ENCODE data around the gene KRT33A. TPM values are rescaled to one million over a fixed set of nuclear protein-coding genes. Genes with fewer than 3 reads are reported as not detected.

Gene KRT33A
- total RNA-seq, 2 donors from 2014 or later, result not detected

DNA sequence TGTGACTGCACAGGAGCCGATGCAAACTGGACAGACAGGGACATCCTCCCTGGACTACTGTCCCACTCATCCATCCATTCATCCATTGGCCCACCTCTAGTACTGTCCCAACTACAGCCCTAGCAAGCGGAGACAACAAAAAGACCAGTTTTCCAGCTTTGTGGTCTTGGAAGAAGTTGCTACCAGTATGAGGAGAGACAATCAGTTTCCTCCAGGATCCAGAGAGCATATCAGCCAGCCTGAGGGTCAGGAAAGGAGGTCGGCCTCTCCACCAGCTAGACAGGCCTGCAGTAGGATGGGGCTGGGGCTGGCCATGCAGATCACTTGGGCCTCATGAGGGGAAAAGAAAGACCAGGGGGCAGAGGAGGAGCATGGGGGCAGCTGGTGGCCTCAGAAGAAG lies 16.8 kb downstream of the KRT33A start:
- intact Hi-C loops (cut with DNase I), result no loop called here
- no peak for ATAC-seq
- DNase-seq, result no peak

DNA sequence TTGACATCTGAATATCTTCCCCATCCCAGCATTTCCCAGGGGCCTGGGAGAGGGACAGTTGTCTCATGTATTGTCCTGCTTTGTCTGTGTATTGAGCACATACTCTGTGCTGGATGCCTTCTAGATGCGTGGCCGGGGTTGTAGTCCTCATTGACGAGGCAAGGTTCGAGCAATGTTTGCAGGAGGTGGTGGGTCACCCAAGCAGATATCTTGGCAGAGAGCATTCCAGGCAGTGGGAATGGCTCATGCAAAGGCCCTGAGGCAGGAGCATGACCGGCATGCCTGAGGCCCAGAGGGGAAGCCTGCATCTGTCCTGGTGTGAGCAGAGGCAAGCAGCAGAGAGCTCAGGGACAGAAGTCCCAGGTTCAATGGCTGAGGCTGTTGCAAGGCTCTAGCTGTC lies 17.5 kb downstream of the KRT33A start:
- DNase-seq (no peak), ATAC-seq (no peak)
- intact Hi-C loops (cut with DNase I), result no loop called here

DNA sequence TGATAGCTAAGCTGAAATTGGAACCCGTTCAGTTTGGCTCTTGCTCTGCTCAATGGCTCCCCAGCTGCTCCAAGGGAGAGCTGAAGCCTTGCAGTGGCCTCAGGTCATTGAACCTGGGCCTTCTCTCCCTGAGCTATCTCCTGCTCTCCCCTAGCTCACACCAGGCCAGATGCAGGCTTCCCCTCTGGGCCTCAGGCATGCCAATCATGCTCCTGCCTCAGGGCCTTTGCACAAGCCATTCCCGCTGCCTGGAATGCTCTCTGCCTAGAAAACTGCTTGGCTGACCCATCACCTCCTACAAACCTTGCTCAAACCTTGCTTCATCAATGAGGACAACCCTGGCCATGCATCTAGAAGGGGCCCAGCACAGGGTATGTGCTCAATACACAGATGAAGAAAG lies 18.4 kb downstream of the KRT33A start:
- DNase-seq, result no peak
- no peak for ATAC-seq
- intact Hi-C loops (cut with DNase I), result no loop called here

DNA sequence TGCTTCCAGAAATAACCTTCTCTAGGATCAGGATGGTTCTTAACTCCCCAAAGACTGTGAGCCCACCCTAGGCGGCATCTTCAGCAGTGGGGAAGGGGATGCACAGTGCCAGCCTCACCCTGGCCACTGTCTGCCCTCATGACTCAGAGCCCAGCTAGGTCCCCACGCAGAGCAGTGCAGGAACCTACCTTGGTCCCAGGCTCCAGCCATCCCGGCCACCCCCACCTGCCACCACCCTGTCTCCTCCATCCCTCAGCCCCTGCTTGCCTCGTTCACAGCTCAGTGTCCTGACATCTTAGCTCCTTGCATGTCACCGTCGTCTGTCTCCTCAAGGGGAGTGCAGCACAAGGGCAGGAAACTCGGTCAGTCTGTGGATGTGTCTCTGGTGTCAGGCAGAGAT lies 19.0 kb downstream of the KRT33A start:
- ATAC-seq, result no peak
- DNase-seq, result no peak
- intact Hi-C loops (cut with DNase I), result no loop called here

- intact Hi-C loops (cut with DNase I), result loop anchor here in 1 of 2 donors (10.0 kb wide), 1 partner anchor 415 kb away; no protein-coding TSS in a partner anchor
- peak; percentile 44 to 48 for ATAC-seq
- DNase-seq, result no peak
These were observed 21.2 kb downstream of the KRT33A start for GRCh38 chr17:41329279-41329948.

DNA sequence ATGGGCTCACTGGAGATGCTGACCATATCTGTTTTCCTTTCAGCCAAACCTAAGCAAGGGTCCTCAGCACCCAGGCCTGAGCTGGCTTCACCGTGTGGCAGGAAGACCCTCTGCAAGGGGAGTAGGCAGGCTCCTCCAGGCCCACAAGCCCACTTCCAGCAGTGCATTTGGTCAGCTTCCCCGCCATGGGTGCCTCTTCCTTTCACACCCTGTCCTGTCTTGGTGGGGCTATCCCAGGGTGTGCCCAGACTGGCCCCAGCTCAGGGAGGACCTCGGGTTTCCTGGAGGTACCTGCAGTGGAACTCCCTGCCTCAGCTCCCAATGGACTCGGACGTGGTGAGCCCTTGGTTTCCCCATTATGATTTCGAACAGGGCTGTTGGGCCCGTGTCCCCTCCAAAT lies 22.4 kb downstream of the KRT33A start:
- no peak for ATAC-seq
- intact Hi-C loops (cut with DNase I), result loop anchor here in 1 of 2 donors (10.0 kb wide), 1 partner anchor 413 kb away; no protein-coding TSS in a partner anchor

DNA sequence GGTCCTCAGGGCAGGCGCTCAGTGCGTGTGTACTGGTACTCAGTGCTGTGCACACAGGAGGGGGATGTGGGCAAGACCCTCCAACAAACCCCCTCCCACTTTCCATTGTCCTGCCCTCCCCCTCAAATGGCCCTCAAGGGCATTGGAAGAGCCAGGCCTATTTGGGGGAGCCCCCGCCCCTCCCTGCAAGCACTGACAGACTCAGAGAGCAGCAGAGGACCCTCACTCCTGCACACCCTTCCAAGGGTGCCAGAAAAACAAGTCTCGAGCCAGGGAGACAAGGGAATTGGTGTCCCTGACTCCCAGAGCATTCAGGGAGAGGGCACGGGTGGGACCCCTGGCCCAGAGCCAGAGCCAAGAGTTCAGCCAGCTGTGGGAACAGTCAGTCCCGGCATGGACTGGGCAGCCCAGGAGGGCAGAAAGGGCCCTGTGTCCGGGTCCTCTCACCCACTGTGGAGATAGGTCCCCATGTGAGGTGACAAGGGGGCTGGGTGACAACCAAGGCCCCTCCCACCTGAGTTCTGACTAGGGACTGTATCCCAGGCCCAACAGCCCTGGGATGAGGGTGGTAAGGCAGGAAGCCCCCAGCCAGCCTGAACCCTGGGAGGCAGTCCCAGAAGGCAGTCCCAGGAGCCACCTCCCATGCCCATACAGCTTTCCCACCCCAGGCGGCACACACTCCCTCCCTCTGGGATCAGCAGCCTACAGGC lies 23.1 kb downstream of the KRT33A start:
- no peak for DNase-seq
- intact Hi-C loops (cut with DNase I), result loop anchor here in 1 of 2 donors (10.0 kb wide), 1 partner anchor 413 kb away; no protein-coding TSS in a partner anchor
- ATAC-seq, result no peak

More for the DNA sequence above, 22.4 kb downstream of the KRT33A start:
- DNase-seq, result no peak

DNA sequence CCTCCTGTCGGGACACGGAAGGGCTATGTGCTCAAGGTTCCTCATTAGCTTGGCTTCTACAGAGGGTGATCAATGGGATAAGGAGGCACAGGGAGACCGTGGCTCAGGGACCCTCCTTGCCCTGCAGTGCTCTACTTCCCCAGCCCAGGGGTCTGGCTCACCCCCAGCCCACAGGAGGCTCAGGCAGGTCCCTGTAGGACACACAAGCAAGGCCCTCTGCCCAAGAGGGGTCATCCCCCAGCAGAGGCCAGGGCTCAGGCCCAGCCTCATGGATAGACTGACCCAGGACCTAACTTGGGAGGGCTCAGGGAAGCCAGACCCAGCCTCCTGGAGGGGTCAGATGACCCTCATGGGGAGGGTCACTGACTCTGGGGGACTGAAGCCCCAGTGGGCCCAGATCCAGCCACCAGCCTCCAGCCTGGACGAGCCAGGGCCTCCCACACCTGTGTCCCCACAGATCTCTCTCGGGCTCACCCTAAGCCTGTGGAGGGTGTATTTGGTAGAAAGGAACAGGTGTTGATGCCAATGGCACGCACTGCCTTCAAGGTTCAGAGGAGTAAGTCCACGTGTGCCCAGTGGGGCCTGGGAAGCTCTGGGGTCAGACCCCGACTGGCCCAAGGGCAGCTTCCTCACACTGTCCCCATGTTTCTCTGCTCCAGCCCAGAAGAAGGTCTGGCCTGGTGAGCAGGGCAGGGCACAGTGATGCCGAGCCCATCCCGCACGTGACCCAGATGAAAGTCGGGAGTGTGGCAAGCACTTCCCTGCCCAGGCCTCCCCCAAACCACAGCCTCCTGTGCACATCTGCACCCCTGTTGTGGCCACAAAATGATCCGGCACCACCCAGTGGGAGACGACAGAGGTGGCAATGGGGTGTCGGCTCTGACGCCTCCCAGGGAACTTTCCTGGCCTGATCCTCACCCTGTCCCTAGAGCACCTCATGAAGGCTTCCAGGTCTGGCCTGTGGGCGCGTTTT lies 24.2 kb downstream of the KRT33A start:
- DNase-seq (no peak), ATAC-seq (no peak)
- intact Hi-C loops (cut with DNase I), result loop anchor here in 1 of 2 donors (10.0 kb wide), 1 partner anchor 412 kb away; no protein-coding TSS in a partner anchor

GRCh38 chr17:41325611-41326010 lies 25.0 kb downstream of the KRT33A start:
- DNase-seq, result no peak
- no peak for ATAC-seq
- intact Hi-C loops (cut with DNase I), result loop anchor here in 1 of 2 donors (10.0 kb wide), 1 partner anchor 411 kb away; no protein-coding TSS in a partner anchor

DNA sequence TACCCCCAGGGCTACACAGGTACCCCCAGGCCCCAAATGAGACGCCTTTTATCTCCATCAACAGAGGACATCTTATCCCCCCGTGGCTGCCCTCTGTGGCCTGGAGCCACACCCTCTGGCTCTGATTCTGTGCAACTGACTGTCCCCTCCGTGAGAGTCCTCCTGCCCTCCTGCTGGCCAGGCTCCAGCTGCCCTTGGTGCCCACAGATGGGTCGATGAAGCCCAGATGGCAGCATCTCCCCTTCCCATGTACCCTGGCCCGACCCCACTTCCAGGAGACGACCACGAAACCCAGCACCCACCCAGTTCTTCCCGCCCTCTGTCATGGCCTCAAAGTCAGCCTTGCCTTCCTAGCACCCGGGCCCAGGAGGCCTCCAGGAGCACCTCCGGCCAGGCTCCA lies 25.5 kb downstream of the KRT33A start:
- DNase-seq (no peak), ATAC-seq (no peak)
- intact Hi-C loops (cut with DNase I), result loop anchor here in 1 of 2 donors (10.0 kb wide), 1 partner anchor 410 kb away; no protein-coding TSS in a partner anchor

DNA sequence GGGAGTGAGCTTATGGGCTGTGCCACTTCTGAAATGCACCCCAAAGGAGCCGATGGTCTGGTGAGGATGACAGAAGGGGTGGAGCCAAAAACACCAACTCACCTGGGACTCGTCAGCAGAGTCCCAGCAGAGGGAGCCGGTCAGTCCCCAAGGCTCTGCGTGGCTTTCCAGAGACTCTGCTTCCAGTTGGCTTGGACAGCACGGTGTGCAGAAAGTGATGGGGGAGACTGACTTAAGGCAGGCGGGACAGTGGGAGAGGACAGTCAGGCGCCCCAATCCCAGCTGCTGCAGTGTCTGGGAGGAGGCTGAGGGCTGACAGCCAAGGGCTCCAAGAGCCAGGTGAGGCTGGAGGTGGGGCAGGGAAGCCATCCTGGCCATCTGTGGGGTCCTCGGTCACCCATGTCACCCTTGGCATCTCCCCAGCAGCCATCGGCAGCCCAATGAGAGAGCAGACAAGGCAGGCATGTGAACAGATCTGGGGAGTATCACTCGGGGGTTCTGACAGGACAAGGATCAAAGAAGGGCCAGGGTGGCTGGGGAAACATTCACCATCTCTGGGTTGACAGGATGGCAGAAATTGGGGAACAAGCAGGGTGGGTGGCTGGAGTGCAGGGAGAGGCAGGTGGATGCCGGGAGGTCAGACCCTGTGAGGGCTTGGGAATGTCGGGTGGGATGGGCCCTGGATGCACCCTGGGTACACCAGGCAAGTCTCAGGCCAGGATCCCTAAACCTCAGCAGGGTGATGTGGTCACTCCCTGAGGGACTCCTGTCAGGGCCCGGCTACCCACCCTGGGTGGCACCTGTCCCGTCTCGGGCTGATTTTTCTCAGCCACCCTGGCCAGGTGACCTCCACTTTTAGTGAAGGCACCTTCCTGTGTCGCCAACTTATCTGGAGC lies 26.2 kb downstream of the KRT33A start:
- DNase-seq, result no peak
- intact Hi-C loops (cut with DNase I), result loop anchor here in 1 of 2 donors (10.0 kb wide), 1 partner anchor 410 kb away; no protein-coding TSS in a partner anchor
- no peak for ATAC-seq

GRCh38 chr17:41322903-41323895 lies 27.4 kb downstream of the KRT33A start:
- intact Hi-C loops (cut with DNase I), result loop anchor here in 1 of 2 donors (10.0 kb wide), 1 partner anchor 408 kb away; no protein-coding TSS in a partner anchor

GRCh38 chr17:41322094-41322902 lies 28.3 kb downstream of the KRT33A start:
- DNase-seq (no peak), ATAC-seq (no peak)
- intact Hi-C loops (cut with DNase I), result loop anchor here in 1 of 2 donors (10.0 kb wide), 1 partner anchor 407 kb away; no protein-coding TSS in a partner anchor

More at GRCh38 chr17:41322903-41323895, 27.4 kb downstream of the KRT33A start:
- ATAC-seq, result no peak
- DNase-seq, result no peak

DNA sequence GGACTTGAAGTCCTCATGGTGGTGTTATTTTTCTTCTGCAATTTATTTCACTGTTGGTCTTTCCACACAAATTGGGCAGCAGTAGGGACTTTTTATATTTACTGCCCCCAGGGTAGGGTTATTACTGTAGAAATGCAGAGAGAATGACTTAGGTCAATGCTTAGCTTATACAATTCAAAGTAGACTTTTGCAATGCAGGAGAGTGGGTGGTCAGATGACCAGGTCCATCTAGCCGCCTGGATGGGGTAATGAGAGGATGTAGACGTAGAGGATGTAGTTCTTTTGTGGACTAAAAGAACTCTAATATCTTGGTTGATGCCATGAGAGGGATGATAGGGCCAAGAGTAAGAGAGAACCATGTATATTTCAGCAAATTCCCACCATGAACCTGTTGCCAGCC lies 32.4 kb downstream of the KRT33A start:
- intact Hi-C loops (cut with DNase I), result no loop called here
- ATAC-seq (no peak), DNase-seq (no peak)

DNA sequence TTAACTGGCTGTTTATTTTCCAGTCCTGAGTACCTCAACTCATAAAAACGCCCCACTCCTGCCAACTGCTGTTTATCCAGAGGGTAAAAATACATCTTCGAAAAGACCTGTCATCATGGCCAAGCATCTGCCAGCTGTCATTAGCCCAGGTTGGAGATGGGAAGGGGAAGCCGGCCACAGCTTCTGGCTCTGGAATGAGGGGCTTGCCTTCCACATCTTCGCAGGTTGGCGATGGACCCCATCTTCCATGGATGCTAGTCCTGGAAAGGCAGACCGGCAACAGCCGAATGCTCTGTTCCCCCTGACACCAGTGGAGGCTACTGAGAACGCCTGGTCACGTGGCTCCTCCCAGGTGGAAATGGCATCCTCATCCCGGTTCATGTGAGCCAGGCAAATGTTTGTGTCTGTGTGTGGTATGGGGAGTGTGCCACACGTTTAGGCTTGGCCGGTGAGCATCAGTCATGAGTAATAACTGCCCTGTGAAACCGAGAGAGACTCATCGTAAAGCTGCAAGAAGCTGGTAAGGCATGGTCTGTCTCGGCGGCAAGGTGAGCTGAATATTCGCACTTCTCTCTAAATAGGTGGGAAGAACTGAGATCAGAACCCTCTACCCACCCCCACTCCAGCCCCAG lies 34.7 kb downstream of the KRT33A start:
- no peak for ATAC-seq
- DNase-seq, result no peak
- intact Hi-C loops (cut with DNase I), result no loop called here
